SK-N-SH treated with all-trans-retinoic acid at 6 μM for 48 hours (cell line): ENCODE measurements around the gene AGR2.

Experiments
- ATAC-seq: fragments of 200-7000 bp; cut with Tn5 transposase; 3 replicates; pipeline ENCODE4 v1.9.1; 2020; ENCODE audit warnings: mild to moderate bottlenecking, moderate library complexity
- ARNTL ChIP-seq: fragments of 450-650 bp; formaldehyde crosslinking; IDR thresholded peaks from 2 replicates; pipeline ENCODE4 v1.5.0; 2020; ENCODE audit warnings: low read depth, mild to moderate bottlenecking, moderate library complexity, borderline replicate concordance
- BACH2 ChIP-seq: fragments of 250-450 bp; sonication (Bioruptor Pico); IDR thresholded peaks from 2 replicates; pipeline ENCODE4 v1.9.0; 2021; ENCODE audit warnings: mild to moderate bottlenecking, borderline replicate concordance
- CSDC2 ChIP-seq: fragments of 250-450 bp; sonication (Bioruptor Pico); IDR thresholded peaks from 2 replicates; pipeline ENCODE4 v1.5.0; 2020; ENCODE audit warnings: mild to moderate bottlenecking, moderate library complexity
- ESRRG ChIP-seq: fragments of 250-450 bp; sonication (Bioruptor Pico); IDR thresholded peaks from 2 replicates; pipeline ENCODE4 v1.6.1; 2021; ENCODE audit warnings: mild to moderate bottlenecking
- GLIS3 ChIP-seq: fragments of 250-450 bp; sonication (Bioruptor Pico); IDR thresholded peaks from 2 replicates; pipeline ENCODE4 v1.5.0; 2020; ENCODE audit warnings: mild to moderate bottlenecking, moderate library complexity
- ISL1 ChIP-seq: fragments of 250-450 bp; sonication (Bioruptor Pico); IDR thresholded peaks from 2 replicates; pipeline ENCODE4 v2.1.2; 2022; ENCODE audit warnings: mild to moderate bottlenecking, moderate library complexity
- OSR1 ChIP-seq: fragments of 250-450 bp; sonication (Bioruptor Pico); IDR thresholded peaks from 2 replicates; pipeline ENCODE4 v1.8.0; 2022; ENCODE audit warnings: moderate library complexity, mild to moderate bottlenecking, inconsistent platforms
- PPARA ChIP-seq: fragments of 250-450 bp; sonication (Bioruptor Pico); IDR thresholded peaks from 2 replicates; pipeline ENCODE4 v1.5.0; 2020; ENCODE audit warnings: mild to moderate bottlenecking, borderline replicate concordance
- RARB ChIP-seq: fragments of 250-450 bp; sonication (Bioruptor Pico); IDR thresholded peaks from 2 replicates; pipeline ENCODE4 v1.8.0; 2021; ENCODE audit warnings: mild to moderate bottlenecking, moderate library complexity
- SNAI2 ChIP-seq: fragments of 250-450 bp; sonication (Bioruptor Pico); IDR thresholded peaks from 2 replicates; pipeline ENCODE4 v1.5.0; 2020; ENCODE audit warnings: mild to moderate bottlenecking, moderate library complexity
- TCF4 ChIP-seq: fragments of 250-450 bp; sonication (Bioruptor Pico); IDR thresholded peaks from 2 replicates; pipeline ENCODE4 v1.8.0; 2021; ENCODE audit warnings: mild to moderate bottlenecking, moderate library complexity, borderline replicate concordance
- TOX ChIP-seq: fragments of 250-450 bp; sonication (Bioruptor Pico); IDR thresholded peaks from 2 replicates; pipeline ENCODE4 v1.8.0; 2021; ENCODE audit warnings: mild to moderate bottlenecking, moderate library complexity, borderline replicate concordance
- ZFP3 ChIP-seq: fragments of 250-450 bp; sonication (Bioruptor Pico); IDR thresholded peaks from 2 replicates; pipeline ENCODE4 v1.5.0; 2020; ENCODE audit warnings: mild to moderate bottlenecking, moderate library complexity
- ZFP30 ChIP-seq: fragments of 450-650 bp; formaldehyde crosslinking; IDR thresholded peaks from 2 replicates; pipeline ENCODE4 v1.5.0; 2022; ENCODE audit warnings: mild to moderate bottlenecking, moderate library complexity
- ZNF565 ChIP-seq: fragments of 450-650 bp; formaldehyde crosslinking; conservative IDR thresholded peaks from 2 replicates; pipeline ENCODE4 v1.5.0; 2020; ENCODE audit warnings: low read depth, mild to moderate bottlenecking, moderate library complexity
- ZNF70 ChIP-seq: fragments of 450-650 bp; formaldehyde crosslinking; IDR thresholded peaks from 2 replicates; pipeline ENCODE4 v1.5.0; 2020; ENCODE audit warnings: mild to moderate bottlenecking, moderate library complexity
- ZNF8 ChIP-seq: fragments of 450-650 bp; formaldehyde crosslinking; IDR thresholded peaks from 2 replicates; pipeline ENCODE4 v1.5.0; 2020; ENCODE audit warnings: mild to moderate bottlenecking, moderate library complexity
- TF ChIP-seq, protein P1 (sequence below): fragments of 250-450 bp; sonication (Bioruptor Pico); IDR thresholded peaks from 2 replicates; pipeline ENCODE4 v1.5.1; 2020; ENCODE audit warnings: low read depth, mild to moderate bottlenecking, moderate library complexity
- TF ChIP-seq, protein P2 (sequence below): fragments of 250-450 bp; sonication (Bioruptor Pico); IDR thresholded peaks from 2 replicates; pipeline ENCODE4 v1.8.0; 2020; ENCODE audit warnings: mild to moderate bottlenecking, moderate library complexity, borderline replicate concordance
- TF ChIP-seq, protein P3 (sequence below): fragments of 250-450 bp; sonication (Bioruptor Pico); IDR thresholded peaks from 2 replicates; pipeline ENCODE4 v1.5.1; 2021; ENCODE audit warnings: mild to moderate bottlenecking, moderate library complexity
- TF ChIP-seq, protein P4 (sequence below): fragments of 250-450 bp; sonication (Bioruptor Pico); IDR thresholded peaks from 2 replicates; pipeline ENCODE4 v1.8.0; 2021; ENCODE audit warnings: low read depth, mild to moderate bottlenecking, moderate library complexity, borderline replicate concordance
- TF ChIP-seq, protein P5 (sequence below): fragments of 250-450 bp; sonication (Bioruptor Pico); IDR thresholded peaks from 2 replicates; pipeline ENCODE4 v1.5.0; 2020; ENCODE audit warnings: mild to moderate bottlenecking, moderate library complexity

AGR2 gene

DNA sequence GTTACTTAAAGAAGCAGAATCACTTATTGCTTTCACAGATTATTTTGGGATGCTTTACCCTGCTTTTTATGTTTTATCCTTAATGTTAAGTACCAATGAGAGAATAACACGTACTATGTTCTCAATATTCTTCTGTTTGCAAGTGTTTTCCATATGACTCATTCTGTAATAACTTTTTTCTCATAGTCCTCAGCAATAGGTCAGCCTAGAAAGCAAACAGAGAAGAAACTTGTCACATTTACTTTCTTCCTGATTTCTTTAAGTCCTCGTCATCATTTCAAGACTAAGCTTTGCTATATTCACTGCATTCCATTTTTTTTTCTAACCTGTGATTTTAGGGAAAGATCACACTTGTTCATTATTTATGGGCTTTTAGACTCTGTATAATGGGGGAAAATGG lies 6.8 kb upstream of the AGR2 start:
- TF ChIP-seq ZNF8 (CRISPR knock-in tag) (no peak), SNAI2 (CRISPR knock-in tag) (no peak), RARB (CRISPR knock-in tag) (no peak), BACH2 (no peak), ISL1 (CRISPR knock-in tag) (no peak), ZNF70 (no peak), TCF4 (no peak), CSDC2 (CRISPR knock-in tag) (no peak), ZFP3 (CRISPR knock-in tag) (no peak), ESRRG (CRISPR knock-in tag) (no peak), ARNTL (CRISPR knock-in tag) (no peak), ZNF565 (CRISPR knock-in tag) (no peak), PPARA (CRISPR knock-in tag) (no peak), GLIS3 (CRISPR knock-in tag) (no peak), TOX (CRISPR knock-in tag) (no peak)
- TF ChIP-seq, protein P1, sequence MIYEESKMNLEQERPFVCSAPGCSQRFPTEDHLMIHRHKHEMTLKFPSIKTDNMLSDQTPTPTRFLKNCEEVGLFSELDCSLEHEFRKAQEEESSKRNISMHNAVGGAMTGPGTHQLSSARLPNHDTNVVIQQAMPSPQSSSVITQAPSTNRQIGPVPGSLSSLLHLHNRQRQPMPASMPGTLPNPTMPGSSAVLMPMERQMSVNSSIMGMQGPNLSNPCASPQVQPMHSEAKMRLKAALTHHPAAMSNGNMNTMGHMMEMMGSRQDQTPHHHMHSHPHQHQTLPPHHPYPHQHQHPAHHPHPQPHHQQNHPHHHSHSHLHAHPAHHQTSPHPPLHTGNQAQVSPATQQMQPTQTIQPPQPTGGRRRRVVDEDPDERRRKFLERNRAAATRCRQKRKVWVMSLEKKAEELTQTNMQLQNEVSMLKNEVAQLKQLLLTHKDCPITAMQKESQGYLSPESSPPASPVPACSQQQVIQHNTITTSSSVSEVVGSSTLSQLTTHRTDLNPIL (CRISPR knock-in tag) = no peak
- TF ChIP-seq, protein P2, sequence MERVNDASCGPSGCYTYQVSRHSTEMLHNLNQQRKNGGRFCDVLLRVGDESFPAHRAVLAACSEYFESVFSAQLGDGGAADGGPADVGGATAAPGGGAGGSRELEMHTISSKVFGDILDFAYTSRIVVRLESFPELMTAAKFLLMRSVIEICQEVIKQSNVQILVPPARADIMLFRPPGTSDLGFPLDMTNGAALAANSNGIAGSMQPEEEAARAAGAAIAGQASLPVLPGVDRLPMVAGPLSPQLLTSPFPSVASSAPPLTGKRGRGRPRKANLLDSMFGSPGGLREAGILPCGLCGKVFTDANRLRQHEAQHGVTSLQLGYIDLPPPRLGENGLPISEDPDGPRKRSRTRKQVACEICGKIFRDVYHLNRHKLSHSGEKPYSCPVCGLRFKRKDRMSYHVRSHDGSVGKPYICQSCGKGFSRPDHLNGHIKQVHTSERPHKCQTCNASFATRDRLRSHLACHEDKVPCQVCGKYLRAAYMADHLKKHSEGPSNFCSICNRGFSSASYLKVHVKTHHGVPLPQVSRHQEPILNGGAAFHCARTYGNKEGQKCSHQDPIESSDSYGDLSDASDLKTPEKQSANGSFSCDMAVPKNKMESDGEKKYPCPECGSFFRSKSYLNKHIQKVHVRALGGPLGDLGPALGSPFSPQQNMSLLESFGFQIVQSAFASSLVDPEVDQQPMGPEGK (CRISPR knock-in tag) = no peak
- ATAC-seq = no peak

DNA sequence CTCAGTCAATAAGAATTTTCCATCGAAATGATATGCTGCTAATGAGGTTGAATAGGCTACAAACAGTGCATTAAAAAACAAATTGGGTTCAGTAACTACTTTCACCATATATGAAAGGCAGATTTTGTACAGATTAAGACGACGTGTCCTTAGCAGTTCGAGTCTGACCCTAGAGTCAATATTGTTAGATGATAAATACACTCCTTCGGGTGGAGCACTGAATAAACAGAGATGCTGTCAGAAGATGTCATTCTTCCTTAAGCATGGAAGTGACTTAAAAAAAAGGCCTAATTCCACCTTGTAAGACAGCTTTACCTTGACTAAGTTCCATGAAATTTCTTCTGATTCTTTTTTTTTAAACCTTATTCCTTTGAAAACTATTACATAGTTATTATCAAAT lies 5.8 kb upstream of the AGR2 start:
- ATAC-seq = no peak
- no peak for TF ChIP-seq TCF4
- TF ChIP-seq, protein P1 (CRISPR knock-in tag) = no peak
- no peak for TF ChIP-seq ESRRG (CRISPR knock-in tag)
- TF ChIP-seq, protein P3, sequence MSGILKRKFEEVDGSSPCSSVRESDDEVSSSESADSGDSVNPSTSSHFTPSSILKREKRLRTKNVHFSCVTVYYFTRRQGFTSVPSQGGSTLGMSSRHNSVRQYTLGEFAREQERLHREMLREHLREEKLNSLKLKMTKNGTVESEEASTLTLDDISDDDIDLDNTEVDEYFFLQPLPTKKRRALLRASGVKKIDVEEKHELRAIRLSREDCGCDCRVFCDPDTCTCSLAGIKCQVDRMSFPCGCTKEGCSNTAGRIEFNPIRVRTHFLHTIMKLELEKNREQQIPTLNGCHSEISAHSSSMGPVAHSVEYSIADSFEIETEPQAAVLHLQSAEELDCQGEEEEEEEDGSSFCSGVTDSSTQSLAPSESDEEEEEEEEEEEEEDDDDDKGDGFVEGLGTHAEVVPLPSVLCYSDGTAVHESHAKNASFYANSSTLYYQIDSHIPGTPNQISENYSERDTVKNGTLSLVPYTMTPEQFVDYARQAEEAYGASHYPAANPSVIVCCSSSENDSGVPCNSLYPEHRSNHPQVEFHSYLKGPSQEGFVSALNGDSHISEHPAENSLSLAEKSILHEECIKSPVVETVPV (CRISPR knock-in tag) = no peak
- no peak for TF ChIP-seq SNAI2 (CRISPR knock-in tag)
- TF ChIP-seq RARB (CRISPR knock-in tag) = no peak
- TF ChIP-seq OSR1 (CRISPR knock-in tag) = no peak

DNA sequence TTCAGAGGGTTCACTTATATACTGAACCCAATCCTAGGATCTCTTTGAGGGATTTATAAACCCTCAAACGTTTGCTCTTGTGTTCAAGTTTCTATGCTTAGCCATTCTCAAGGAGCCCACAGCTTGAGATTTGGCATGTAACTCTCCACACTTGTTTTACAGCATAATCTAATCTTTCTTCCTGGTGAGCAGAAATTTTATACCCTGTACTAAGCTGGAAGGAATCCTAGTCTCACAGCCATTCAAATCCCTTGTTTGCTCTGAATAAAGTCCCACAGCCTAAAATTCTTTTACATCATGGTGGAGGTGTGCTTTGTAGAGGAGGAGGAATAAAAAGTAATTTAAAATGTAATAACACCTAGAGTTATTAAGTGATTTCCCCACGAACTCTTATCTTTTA lies 5.3 kb upstream of the AGR2 start:
- ATAC-seq = no peak
- TF ChIP-seq ESRRG (CRISPR knock-in tag) (no peak), GLIS3 (CRISPR knock-in tag) (no peak), CSDC2 (CRISPR knock-in tag) (no peak), ZFP3 (CRISPR knock-in tag) (no peak), ARNTL (CRISPR knock-in tag) (no peak)

DNA sequence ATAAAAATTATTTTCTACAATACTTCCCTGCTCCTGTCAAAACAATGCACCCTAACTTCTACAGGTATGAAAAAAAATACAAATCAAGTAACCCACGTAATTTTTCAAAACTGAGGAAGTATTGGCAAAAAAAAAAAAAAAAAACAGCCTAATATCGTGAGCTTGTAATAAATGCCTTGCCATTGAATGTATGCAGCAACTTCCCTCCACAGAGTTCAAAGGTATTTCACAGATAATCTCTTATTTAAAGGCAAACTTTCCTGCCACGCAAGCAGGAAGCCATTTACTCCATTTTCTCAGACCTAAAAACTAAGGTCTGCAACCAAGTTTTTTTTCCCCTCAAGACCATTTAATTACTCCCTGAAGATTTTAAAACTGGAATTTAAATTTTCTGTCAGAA lies 642 bp upstream of the AGR2 start:
- no peak for ATAC-seq
- TF ChIP-seq BACH2 (no peak), ARNTL (CRISPR knock-in tag) (no peak), ZNF565 (CRISPR knock-in tag) (no peak), ZNF70 (no peak), SNAI2 (CRISPR knock-in tag) (no peak), OSR1 (CRISPR knock-in tag) (no peak), ZNF8 (CRISPR knock-in tag) (no peak)

DNA sequence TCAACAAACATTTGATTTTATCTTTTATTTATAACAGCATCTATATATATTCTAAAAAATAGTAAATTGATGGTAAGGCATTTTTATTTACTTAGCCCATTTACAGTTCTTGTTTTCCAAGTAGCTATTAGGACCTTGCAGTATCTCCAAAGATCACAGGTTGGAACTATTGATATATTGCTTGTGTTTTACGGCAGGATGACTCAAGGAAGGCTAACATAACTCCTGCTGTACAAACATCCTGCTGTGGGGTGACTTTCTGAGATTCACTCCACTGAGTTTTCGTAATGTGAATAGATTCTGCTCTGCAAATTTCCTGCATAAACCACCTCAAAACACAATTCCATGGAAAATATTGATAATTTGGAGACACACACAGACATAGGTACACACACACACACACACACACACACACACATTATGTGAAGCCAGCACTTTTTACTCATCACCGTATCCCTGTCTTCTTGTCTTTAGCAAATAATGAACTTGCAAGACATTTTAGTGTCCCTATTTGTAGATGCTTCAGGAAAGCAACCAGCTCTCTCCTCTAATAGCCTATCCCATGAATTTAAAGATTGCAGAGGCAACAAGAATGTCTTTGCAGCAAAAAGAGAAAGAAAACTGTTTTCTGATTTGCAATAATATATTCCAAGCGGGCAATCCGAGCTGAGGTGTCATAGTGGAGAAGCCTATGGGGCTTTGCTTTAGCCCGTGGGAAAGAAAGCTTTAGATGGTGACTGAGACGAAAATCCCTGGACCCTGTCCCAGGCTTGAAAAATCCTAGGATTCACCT lies 722 bp downstream of the AGR2 start:
- ATAC-seq = no peak
- TF ChIP-seq, protein P4, sequence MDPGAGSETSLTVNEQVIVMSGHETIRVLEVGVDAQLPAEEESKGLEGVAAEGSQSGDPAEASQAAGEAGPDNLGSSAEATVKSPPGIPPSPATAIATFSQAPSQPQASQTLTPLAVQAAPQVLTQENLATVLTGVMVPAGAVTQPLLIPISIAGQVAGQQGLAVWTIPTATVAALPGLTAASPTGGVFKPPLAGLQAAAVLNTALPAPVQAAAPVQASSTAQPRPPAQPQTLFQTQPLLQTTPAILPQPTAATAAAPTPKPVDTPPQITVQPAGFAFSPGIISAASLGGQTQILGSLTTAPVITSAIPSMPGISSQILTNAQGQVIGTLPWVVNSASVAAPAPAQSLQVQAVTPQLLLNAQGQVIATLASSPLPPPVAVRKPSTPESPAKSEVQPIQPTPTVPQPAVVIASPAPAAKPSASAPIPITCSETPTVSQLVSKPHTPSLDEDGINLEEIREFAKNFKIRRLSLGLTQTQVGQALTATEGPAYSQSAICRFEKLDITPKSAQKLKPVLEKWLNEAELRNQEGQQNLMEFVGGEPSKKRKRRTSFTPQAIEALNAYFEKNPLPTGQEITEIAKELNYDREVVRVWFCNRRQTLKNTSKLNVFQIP = no peak
- TF ChIP-seq ESRRG (CRISPR knock-in tag) (no peak), GLIS3 (CRISPR knock-in tag) (no peak), PPARA (CRISPR knock-in tag) (no peak), OSR1 (CRISPR knock-in tag) (no peak), ZNF565 (CRISPR knock-in tag) (no peak), ZFP3 (CRISPR knock-in tag) (no peak), ZNF70 (no peak), ZFP30 (CRISPR knock-in tag) (no peak), ISL1 (CRISPR knock-in tag) (no peak), RARB (CRISPR knock-in tag) (no peak), TOX (CRISPR knock-in tag) (no peak)
- TF ChIP-seq, protein P5, sequence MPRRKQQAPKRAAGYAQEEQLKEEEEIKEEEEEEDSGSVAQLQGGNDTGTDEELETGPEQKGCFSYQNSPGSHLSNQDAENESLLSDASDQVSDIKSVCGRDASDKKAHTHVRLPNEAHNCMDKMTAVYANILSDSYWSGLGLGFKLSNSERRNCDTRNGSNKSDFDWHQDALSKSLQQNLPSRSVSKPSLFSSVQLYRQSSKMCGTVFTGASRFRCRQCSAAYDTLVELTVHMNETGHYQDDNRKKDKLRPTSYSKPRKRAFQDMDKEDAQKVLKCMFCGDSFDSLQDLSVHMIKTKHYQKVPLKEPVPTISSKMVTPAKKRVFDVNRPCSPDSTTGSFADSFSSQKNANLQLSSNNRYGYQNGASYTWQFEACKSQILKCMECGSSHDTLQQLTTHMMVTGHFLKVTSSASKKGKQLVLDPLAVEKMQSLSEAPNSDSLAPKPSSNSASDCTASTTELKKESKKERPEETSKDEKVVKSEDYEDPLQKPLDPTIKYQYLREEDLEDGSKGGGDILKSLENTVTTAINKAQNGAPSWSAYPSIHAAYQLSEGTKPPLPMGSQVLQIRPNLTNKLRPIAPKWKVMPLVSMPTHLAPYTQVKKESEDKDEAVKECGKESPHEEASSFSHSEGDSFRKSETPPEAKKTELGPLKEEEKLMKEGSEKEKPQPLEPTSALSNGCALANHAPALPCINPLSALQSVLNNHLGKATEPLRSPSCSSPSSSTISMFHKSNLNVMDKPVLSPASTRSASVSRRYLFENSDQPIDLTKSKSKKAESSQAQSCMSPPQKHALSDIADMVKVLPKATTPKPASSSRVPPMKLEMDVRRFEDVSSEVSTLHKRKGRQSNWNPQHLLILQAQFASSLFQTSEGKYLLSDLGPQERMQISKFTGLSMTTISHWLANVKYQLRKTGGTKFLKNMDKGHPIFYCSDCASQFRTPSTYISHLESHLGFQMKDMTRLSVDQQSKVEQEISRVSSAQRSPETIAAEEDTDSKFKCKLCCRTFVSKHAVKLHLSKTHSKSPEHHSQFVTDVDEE (CRISPR knock-in tag) = no peak
